Mucosa of descending colon (tissue), 3 donors: ENCODE data around the gene PPDPF. TPM values are rescaled to one million over a fixed set of nuclear protein-coding genes. Genes with fewer than 3 reads are reported as not detected.

ENCODE experiments used
- ATAC-seq: fragments of 200-7000 bp; cut with Tn5 transposase; one replicate; pipeline ENCODE4 v1.9.1; 2020; ENCODE audit warnings: mild to moderate bottlenecking, moderate library complexity
- DNase-seq, 3 donors: peaks; one replicate each; pipeline ENCODE4 v3.0.0-alpha.2; 2020
- H3K36me3 ChIP-seq: fragments of 200-600 bp; one replicate; pipeline ENCODE4 v1.8.0; 2021; ENCODE audit warnings: low read depth, mild to moderate bottlenecking
- H3K4me1 ChIP-seq: fragments of 200-600 bp; one replicate; pipeline ENCODE4 v1.8.0; 2021; ENCODE audit warnings: low read depth, mild to moderate bottlenecking
- H3K4me3 ChIP-seq: fragments of 200-600 bp; one replicate; pipeline ENCODE4 v1.8.0; 2021; ENCODE audit warnings: mild to moderate bottlenecking
- H3K9me3 ChIP-seq: fragments of 200-600 bp; one replicate; pipeline ENCODE4 v1.8.0; 2021; ENCODE audit warnings: mild to moderate bottlenecking
- intact Hi-C, 2 donors: fragments of 100-400 bp; cut with DNase I in 1 of 2; cut with micrococcal nuclease in 1 of 2; formaldehyde crosslinking; loops; one replicate each; pipeline versions ENCODE4 v1.11.0 to v1.11.1; 2022; cut with DNase I, micrococcal nuclease
- total RNA-seq, 3 donors: library from RNA; stranded (reverse); fragmentation: NEBNext Ultra II Directional in 2 of 3; extraction: Animal tissue kit (Norgen Biotek cat#: 25700) in 2 of 3; gene quantifications; one replicate each; pipeline versions ENCODE4 v1.2.1 to v1.2.4, GENCODE V29; 2021 to 2023
- TF ChIP-seq, protein P1 (sequence below): fragments of 200-600 bp; IDR thresholded peaks from one replicate; pipeline ENCODE4 v1.8.0; 2022; ENCODE audit warnings: antibody characterized with exemption, mild to moderate bottlenecking
- donor health status: DM: no; HTN: no; CAD: no; lungs with moderate emphysema.
- donor health status: DM: no; HTN: no; CAD: no.
- donor health status: DM: no; HTN: yes; CAD: no.

The PPDPF gene
- total RNA-seq, 3 donors from 2014 or later: 263 to 672 (median 537) TPM

GRCh38 chr20:63548542-63548941 lies 28.0 kb downstream of the PPDPF start:
- intact Hi-C loops: no loop called here
- no peak for DNase-seq
- Histone ChIP-seq H3K4me1 (peaks cover 33% of the 10 kb centered on the region), H3K9me3 (no peaks in the 10 kb centered on the region), H3K36me3 (no peaks in the 10 kb centered on the region), H3K4me3 (no peak overlapping the region)
- ATAC-seq: no peak
- TF ChIP-seq, protein P1, sequence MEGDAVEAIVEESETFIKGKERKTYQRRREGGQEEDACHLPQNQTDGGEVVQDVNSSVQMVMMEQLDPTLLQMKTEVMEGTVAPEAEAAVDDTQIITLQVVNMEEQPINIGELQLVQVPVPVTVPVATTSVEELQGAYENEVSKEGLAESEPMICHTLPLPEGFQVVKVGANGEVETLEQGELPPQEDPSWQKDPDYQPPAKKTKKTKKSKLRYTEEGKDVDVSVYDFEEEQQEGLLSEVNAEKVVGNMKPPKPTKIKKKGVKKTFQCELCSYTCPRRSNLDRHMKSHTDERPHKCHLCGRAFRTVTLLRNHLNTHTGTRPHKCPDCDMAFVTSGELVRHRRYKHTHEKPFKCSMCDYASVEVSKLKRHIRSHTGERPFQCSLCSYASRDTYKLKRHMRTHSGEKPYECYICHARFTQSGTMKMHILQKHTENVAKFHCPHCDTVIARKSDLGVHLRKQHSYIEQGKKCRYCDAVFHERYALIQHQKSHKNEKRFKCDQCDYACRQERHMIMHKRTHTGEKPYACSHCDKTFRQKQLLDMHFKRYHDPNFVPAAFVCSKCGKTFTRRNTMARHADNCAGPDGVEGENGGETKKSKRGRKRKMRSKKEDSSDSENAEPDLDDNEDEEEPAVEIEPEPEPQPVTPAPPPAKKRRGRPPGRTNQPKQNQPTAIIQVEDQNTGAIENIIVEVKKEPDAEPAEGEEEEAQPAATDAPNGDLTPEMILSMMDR: no peak

DNA sequence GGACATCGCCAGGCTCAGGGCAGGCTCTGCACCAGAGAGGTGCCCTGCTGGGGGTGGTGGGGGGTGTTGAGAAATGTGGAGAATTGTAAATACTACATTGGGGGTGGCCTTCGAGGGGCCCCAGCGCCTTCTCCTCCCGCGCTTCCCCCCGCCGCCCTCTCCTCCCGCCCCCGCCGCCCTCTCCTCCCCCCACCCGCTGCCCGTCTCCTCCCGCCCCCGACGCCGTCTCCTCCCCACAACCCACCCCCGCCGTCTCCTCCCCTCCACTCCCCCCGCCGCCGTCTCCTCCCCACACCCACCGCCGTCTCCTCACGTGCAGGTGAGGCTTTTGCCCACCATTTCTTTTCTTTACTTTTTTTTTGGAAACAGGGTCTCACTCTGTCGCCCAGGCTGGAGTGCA lies 28.5 kb downstream of the PPDPF start:
- DNase-seq (no peak), ATAC-seq (no peak)
- Histone ChIP-seq H3K36me3 (no peaks in the 10 kb centered on the region), H3K4me1 (peaks cover 32% of the 10 kb centered on the region), H3K9me3 (no peaks in the 10 kb centered on the region), H3K4me3 (no peak overlapping the region)
- TF ChIP-seq, protein P1: no peak
- intact Hi-C loops: no loop called here

GRCh38 chr20:63549679-63550282 lies 29.2 kb downstream of the PPDPF start:
- H3K4me1 ChIP-seq: peaks cover 24% of the 10 kb centered on the region
- DNase-seq (no peak), ATAC-seq (no peak)
- H3K36me3 ChIP-seq: no peaks in the 10 kb centered on the region
- H3K9me3 ChIP-seq: no peaks in the 10 kb centered on the region
- TF ChIP-seq, protein P1: no peak
- intact Hi-C loops: no loop called here
- no peak overlapping the region for H3K4me3 ChIP-seq

- intact Hi-C loops: no loop called here
- TF ChIP-seq, protein P1: no peak
- H3K9me3 ChIP-seq: no peaks in the 10 kb centered on the region
- H3K4me3 ChIP-seq: no peak overlapping the region
- peaks cover 13% of the 10 kb centered on the region for H3K4me1 ChIP-seq
- no peaks in the 10 kb centered on the region for H3K36me3 ChIP-seq
- no peak for ATAC-seq
- DNase-seq: no peak
Measured at GRCh38 chr20:63551068-63551467, 30.5 kb downstream of the PPDPF start.

GRCh38 chr20:63552481-63553249 lies 32.1 kb downstream of the PPDPF start:
- DNase-seq (no peak), ATAC-seq (peak; percentile 18)
- Histone ChIP-seq H3K4me3 (no peak overlapping the region), H3K36me3 (no peaks in the 10 kb centered on the region), H3K9me3 (no peaks in the 10 kb centered on the region), H3K4me1 (no peaks in the 10 kb centered on the region)
- TF ChIP-seq, protein P1: no peak
- intact Hi-C loops: no loop called here
